Regular cardiac myocyte (primary cell): Measurements from ENCODE around the gene LHX2. TPM values are rescaled to one million over a fixed set of nuclear protein-coding genes. Genes with fewer than 3 reads are reported as not detected.

Experiments
- total RNA-seq: library from RNA; depleted of rRNA; stranded (reverse); fragments of >200 nt; gene quantifications from 2 replicates; pipeline ENCODE4 v1.2.3, GENCODE V29; 2014

The LHX2 gene
- under 0.01 and 0.19 TPM in 2 replicates for total RNA-seq

GRCh38 chr9:124011460-124012301, at the start of gene LHX2:
Gene LHX2, plus strand, starts transcription at chr9:124011768. Its CDS starts 581 bp downstream, at chr9:124012349.

Other genes with a start within 250 kb of the LHX2 start
- 14.8 and 21.4 TPM in 2 replicates for gene DENND1A, start 81.6 kb upstream of the LHX2 start, total RNA-seq
- 33.5 and 51.0 TPM in 2 replicates for gene NEK6, start 246.2 kb downstream of the LHX2 start, total RNA-seq